GM21576 (cell line): ENCODE measurements around the gene AP4E1.
"Not testable (repeated sequence)": the region's sequence is repeated elsewhere in the genome, so short reads cannot be mapped to it uniquely, and the experiment has no call there.

Experiments
- ATAC-seq: cut with Tn5 transposase; IDR thresholded peaks from one replicate; pipeline ENCODE4 v1.9.1; 2021; ENCODE audit warnings: mild to moderate bottlenecking, moderate library complexity; ENCODE audit not compliant: unreplicated experiment

Gene AP4E1

DNA sequence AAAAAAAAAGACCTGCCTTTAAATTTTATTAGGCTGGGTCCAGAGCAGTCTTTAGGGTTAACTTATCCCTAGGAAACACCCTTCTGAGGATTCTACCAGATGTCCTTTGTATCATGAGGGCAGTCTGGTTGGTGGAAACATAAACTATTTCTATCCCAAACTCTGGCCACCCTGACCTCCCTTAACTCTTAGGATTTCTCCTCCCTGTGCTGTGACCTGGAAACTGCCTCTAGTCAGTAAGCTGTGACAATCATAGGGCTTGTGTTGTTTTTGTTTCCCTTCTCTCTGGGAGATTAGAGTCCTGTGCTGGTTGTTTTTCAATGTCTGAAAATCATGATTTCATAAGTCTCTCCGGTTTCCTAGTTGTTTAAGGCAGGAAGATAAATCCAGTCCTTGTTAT lies 108.1 kb downstream of the AP4E1 start:
- ATAC-seq, result no peak

DNA sequence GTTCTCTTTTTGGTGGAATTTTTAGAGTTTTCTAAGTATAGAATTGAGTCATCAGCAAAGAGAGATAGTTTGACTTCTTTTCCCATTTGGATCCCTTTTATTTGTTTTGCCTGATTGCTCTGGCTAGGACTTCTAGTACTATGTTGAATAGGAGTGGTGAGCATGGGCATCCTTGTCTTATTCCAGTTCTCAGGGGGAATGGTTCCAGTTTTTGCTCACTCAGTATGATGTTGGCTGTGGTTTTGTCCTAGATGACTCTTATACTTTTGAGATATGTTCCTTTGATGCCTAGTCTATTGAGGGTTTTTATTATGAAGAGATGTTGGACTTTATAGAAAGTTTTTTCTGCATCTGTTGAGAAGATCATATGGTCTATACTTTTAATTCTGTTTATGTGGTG lies 113.7 kb downstream of the AP4E1 start:
- ATAC-seq, result no peak

DNA sequence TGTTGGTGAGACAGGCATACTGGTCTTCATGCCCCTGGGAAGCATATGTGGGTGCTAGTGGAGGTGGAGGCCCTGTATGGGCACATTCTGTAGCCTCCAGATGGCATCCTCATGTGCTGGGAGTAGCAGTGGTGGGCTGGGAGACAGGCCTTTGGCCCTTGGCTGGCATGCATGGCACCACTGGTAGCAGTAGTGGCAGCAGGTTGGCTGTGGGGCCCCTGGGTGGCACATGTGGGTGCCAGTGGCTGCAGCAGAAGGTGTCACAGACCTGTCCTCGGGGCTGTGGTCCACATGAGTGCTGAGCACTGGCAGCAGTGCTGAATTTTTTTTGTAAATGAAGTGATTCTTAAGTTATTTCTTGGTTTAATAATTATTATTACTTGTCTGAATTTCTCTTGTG lies 115.0 kb downstream of the AP4E1 start:
- ATAC-seq, result no peak

DNA sequence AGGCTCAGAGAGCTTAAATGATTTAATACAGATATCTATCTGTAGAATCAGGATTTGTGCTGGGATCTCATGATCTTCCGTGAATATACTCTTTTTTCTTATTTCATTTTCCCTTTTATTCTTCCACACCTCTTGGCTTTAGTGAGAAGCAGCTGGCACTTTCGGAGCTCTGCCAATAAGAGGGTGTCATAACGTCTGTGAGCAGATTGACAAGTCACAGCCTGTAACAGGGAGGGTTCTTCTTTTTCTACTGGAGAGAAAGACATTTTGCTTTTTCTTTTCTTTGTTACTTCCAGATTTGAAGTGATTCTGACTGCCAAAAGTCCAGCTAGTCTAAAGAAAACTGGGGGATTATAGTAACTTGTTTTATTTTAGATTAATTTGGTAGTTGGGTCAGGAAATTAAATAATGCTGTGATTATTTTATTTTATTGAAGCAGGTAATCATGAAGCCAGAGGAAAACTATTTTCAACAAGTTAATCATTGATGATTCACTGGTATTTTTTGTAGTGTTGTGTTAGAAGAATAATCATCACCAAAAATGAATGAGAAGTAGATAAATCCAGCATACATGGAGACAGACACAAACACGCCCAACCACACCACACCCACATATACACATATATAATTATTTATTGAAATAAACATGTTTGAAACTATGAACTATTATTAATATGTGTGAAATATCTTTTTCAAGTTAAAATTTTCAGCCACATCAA lies 116.4 kb downstream of the AP4E1 start:
- ATAC-seq, result no peak

DNA sequence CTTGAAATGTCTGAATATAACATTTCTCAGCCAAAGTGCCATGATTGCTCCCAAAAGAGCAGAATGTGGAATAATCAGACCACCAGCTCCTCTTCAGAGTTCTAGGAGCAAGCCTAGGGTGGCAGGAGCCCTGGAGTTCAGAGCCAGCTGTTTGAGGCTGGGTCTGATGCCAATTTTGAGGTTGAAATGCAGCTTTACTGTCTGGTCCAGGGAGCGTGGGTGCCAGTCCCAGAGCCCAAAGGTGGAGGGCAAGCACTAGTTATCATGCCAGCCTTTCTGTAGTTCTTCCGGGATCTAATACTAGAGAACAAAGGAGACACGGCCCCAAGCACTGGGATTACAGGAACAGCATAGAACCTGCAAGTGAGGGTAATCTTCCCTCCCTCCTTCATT lies 117.0 kb downstream of the AP4E1 start:
- no peak for ATAC-seq

DNA sequence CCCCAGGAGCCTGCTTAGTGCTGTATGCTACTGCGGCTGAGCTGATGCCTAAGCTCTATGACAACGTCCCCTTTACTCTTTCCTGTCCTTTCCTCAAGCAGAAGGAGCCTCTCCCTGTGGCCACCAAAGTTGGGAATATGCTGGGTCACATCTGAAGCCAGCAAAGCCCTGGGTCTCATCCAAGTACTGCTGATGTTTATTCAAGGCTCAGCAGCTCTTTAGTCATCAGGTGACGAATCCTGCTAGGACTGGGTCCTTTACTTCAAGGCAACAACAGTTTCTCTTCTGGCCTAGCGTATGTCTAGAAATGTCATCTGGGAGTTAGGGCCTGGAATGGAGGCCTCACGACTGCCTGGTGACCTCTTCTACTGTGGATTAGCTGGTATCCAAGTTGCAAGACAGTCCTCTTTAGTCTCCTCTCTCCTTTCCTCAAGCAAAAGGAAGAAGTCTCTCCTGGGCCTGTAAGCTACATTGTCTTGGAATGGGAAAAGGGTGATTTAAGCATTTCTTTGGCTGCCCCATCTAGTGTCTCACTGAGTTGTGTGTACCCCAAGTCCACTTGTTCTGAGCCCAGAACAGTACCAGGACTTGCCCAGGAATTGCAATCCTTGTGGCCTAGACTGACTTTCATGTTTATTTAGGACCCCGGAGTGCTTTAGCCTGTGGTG lies 122.3 kb downstream of the AP4E1 start:
- ATAC-seq, result no peak

DNA sequence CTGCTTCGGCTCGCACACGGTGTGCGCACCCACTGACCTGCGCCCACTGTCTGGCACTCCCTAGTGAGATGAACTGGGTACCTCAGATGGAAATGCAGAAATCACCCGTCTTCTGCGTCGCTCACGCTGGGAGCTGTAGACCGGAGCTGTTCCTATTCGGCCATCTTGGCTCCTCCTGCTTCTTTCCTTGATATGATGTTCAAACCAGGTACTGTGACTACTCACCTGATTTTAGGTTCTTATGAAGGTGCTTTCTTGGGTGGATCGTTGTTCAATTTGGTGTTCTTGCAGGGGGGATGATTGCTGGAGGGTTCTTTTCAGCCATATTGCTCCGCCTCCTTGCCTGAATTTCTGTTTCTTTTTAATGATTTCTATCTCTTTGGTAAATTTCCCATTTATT lies 129.0 kb downstream of the AP4E1 start:
- not testable (repeated sequence) for ATAC-seq

DNA sequence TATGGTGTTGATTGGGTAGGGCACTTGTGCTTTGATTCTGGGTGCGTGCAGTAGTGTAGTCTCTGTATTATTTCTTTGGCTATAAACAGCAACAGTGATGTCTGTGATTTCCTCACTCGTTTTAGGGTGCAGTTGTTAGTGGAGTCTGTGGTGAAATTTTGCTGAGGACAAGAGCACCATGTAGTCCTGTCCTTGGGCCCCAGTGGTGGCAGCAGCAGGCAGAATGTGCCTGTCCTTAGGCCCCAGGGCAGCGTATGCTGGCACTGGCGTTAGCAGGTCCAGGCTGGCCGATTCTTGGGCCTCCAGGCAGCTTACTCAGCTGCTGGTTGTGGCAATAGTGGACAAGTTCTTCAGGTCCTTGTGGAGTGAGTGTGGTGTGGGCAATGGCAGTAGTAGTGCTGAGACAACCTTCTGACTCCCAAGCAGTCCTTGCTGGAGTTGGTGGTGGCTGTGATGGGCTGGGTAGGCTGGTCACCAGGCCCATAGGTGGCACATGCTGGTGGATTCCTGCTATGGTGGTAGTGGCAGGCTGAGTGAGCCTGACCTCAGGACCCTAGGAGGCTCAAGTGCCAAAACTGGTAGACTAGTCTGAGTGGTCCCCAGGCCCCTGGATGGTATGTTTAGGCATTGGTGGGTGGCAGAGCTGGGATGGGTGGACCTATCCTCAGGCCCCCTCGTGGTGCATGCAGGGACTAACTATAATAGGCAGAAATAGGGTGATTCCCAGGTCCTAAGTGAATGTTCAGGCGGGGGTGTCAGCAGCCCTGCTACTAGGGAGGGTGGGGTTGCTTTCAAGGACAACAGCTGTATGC lies 129.9 kb downstream of the AP4E1 start:
- ATAC-seq, result no peak

DNA sequence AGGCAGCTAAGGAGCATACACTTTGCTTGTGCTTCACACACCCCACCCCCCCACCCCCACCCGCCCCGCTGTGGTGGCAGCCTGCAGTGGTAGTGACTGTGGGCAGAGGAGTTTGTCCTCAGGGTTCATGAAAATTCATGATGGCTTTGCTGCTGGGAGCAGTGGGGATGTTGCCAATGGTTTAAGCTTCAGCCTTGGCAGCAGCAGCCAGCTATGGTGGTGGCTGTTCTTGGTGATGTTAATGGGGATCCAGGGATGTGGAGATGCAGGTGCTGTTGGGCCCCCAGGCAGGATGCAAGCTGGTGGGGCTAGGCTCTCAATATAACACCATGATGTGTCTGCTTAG lies 130.5 kb downstream of the AP4E1 start:
- no peak for ATAC-seq

DNA sequence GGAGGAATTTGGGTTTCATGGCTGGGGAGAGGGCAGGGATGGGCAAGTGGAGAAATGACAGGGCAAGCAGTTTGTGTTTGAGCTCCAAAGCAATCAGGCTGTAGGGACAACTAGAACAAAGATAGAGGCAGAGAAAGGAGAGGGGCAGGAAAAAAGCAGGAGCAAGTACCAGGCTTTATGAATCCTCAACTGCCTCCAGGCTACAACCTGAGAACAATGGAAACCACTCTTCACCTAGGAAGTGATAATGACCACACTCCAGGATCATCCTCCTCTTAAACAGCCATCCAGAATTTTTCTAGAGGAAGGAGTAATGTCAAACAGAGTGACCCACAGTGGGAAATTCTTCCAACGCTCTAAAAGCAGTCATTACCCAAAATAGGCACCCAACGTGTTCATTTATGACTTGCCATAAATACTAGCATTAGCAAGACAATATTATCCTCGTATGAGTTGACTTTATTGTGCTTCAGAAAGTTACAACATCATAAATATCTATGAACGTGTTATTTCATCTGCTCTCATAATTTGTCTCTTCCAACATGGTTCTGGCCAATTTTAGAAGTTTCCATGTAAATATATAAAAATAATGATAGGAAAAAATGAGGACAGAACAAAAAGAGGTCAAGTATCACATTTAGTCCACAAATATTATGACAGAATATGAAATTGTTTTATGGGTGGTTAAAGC lies 135.7 kb downstream of the AP4E1 start:
- ATAC-seq, result no peak

DNA sequence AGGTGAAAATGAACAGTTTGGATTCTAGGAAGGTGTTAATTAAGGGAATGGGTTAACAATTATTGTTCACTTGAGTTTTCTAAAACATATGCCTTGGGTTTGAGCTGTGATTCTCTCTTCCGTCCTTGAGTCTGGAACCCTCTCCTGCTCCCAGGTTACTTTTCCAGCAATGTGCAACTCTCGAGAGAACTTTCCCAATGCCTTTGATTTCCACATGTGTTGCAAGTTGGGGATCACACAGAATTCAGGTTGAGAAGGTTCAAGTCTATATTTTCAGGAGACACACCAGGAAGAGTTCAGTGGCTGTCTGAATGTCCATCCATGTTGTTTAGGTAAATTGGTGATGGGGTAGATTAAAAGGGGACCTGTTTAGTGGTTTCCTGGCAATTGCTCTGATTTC lies 137.5 kb downstream of the AP4E1 start:
- ATAC-seq, result no peak

DNA sequence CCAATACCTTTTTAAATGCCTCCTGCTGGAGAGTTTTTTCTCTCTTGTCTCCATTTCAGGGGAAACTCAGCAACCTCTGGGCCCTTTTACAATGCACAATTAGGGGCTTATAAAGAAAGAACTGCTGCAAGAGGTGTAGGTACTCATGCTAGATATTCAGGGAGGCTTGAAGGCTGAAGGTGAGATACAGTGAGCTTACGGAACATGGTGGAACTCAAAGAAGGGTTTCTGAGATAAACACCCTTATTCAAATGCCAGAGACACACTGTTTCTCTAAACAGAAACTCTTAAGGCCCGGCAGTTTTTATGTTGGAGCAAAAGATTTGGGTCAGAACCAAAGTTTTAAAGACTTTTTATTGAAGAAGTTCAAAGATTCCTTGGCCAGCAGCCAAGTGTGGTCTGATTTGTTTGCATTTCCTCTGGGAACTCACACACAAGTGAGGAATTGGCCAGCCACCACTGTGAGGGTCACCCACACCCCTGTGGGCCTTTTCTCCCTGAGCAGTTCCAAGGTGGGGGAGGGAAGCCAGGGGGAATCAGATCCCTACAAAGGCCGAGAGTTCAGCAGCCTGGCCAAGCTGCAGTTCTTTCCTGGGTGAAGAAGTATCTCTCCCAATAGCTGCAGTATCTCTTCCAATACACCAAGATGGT lies 138.4 kb downstream of the AP4E1 start:
- no peak for ATAC-seq

DNA sequence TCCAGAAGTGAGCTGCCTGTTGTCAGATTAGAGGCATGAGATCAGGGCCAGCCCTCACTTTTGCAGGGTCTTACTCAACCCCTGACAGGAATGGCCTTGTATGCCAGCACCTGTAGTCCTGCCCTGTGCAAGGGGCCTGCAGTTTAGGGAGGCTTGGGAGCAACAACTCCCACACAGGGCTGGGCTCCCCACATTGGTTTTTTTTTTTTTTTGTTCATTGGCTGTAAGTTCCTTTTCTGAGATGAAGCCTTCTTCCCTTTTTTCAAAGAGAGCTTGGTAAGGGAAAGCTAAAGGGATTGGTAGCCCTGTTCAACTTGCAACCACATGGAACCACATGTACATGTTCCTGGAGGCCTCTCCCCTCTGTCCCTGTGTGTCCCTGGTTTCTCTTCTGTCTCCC lies 139.8 kb downstream of the AP4E1 start:
- ATAC-seq, result no peak

DNA sequence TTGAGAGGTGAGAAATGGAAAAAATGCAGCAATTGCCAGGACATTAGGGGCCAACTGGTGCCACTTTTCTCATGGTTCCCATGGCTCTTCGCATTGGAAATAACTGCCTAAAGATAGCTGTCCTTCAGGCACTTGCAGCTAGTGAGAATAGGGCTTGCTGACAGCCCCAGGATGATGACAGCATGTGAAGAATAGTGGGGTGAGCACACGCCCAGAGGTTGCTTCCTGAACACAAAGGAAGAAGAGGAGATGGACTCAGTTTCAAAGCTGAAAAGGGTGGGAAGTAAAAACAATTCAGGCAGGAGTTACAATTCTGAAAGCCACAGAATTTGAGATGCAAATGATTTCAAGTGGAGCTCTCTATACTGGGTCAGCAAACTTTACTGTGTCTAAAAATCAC lies 140.6 kb downstream of the AP4E1 start:
- ATAC-seq, result no peak

DNA sequence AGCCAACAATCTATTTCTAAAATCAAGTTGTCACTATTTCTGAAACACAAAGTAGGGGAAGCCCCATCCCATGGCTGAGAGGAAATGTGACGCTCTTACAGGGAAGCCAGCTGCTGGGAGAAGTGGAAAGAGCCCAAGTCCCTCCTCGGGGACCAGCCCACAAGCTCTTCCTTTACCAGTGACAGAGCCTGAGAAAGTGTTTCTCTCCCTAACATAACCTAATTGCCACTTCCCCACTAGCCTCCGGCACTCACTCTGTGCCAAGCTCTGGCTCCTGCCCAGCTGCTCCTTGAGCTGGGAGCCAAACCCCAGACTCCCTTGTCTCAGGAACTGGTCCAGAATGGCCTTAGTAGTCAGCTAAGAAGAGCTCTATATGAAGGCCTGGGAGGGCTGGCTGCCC lies 143.3 kb downstream of the AP4E1 start:
- no peak for ATAC-seq

DNA sequence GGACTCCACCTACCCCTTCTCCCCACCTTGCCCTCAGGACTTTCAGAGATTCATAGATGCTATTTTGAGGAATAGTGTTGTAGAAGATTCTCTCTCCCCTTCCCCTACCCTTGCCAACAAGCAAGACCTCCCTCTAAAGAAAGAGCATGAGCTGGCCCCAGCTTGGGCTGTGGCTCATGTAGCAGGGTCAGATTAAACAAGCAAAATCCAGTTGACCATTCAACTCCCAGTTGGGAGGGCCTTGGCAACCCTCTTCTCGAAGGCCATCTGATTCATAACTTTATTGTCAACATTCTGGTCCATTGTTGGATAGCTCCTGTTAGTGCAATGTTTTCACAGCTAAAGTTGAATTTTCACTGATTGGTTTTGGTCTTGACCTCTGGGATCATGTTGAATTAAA lies 145.1 kb downstream of the AP4E1 start:
- ATAC-seq, result no peak

DNA sequence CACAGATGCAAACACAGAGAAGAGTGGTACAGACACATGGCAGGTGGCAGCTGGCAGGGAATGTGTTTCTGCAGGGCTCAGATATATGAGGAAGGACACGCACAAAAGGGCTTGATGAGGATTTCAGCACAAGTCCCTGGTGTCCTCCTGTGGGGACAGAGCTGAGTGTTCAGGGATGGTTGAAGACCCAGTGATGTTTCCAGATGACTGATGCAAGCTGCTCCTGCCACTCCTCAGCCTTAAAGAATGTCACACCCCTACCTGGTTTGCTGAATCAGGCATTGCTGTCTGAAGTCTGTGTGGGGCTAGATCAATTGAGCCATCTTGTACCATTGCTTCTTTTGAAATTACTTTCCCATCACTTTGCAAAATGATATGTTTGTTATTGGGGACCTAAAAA lies 146.1 kb downstream of the AP4E1 start:
- ATAC-seq, result no peak
